Measurements from ENCODE around the gene LYSET. TPM values are rescaled to one million over a fixed set of nuclear protein-coding genes. Genes with fewer than 3 reads are reported as not detected.
"Not testable (repeated sequence)": the region's sequence is repeated elsewhere in the genome, so short reads cannot be mapped to it uniquely, and the experiment has no call there.

LYSET gene
- polyA plus RNA-seq, 2 of the 4 experiments (the other 2 are of a cell fraction) = 29.9 to 37.0 TPM

DNA sequence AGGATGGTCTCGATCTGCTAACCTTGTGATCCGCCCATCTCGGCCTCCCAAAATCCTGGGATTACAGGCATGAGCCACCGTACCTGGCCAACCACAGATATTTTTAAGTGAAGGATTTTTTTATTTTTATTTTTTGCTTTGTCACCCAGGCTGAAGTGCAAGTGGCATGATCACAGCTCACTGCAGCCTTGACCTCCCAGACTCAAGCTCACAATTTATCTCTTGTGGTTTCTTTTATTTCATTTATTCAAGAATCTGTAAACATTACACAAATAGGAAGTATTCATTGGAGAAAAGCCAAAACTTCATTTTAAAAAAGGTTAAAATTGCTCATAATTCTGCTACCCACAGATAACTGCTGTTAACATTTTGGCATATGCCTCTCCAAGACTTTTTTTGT is 13.7 kb upstream of the LYSET start:
- ATAC-seq = no peak
- POLR2A ChIA-PET = no interaction called here
- peak; percentile 70 for FAIRE-seq

DNA sequence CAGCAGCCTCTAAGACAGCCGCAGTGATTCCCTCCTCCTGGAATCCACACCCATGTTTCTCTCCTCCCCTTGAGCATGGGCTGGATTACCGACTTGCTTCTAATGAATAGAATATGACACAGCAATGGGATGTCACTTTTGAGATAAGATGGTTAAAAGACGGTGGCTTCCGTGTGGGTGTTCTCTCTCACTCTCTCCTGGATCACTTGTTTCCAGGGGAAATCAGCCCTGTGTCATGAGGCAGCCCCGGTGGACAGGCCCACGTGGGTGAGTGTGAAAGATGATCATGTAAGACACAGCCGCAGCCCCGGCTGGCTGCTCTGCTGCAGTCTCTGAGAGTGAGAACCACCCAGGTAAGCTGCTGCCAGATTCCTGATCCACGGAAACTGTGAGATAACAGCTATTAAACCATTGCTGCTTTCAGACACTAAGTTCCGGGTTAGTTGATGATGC is 11.1 kb upstream of the LYSET start:
- no peak overlapping the region for H3K4me2 ChIP-seq
- H3K27ac ChIP-seq = no peak overlapping the region
- no peak for FAIRE-seq
- H3K4me1 ChIP-seq = peaks cover 7% of the 10 kb centered on the region; the same call in 1 of the 3 replicates
- H3K9me3 ChIP-seq = no peaks in the 10 kb centered on the region
- ChIA-PET CTCF (interaction anchor here (1.4 to 8.0 kb wide), 5 partner anchors 10 to 222 kb away, joined by 3 to 47 read pairs (median 5); no protein-coding TSS in a partner anchor), POLR2A (no interaction called here)
- 50% methylated on average over 10 of the region's 10 CpGs for WGBS (ENCODE audit: missing lambda C conversion rate)
- DNase-seq (ENCODE audit: low read depth in 1 of 2, low spot score in 1 of 2) = no peak
- no peak overlapping the region for H3K4me3 ChIP-seq
- ATAC-seq = peak; percentile 35 to 55; a peak in 3 of 6 replicates
- TF ChIP-seq RFX5 (IDR thresholded peaks at IDR 0.05) (peak; percentile 84), PHF8 (IDR thresholded peaks at IDR 0.05; ENCODE audit: borderline replicate concordance, low read depth) (no peak), SREBF2 (IDR thresholded peaks at IDR 0.05) (no peak)

More for the DNA sequence above, 13.7 kb upstream of the LYSET start:
- Histone ChIP-seq H3K4me2 (peak overlapping the region; percentile 24; the same call in 1 of the 3 replicates), H3K9me3 (no peaks in the 10 kb centered on the region), H3K4me1 (peaks cover 7% of the 10 kb centered on the region; the same call in 1 of the 3 replicates), H3K27ac (peak overlapping the region in 1 of 2 experiments; percentile 28; a peak in 1 of 6 replicates), H3K4me3 (no peak overlapping the region)
- no peak for TF ChIP-seq RARB (CRISPR knock-in tag; IDR thresholded peaks at IDR 0.05)
- TF ChIP-seq RAD21 (conservative IDR thresholded peaks at IDR 0.05 in 1 of 2, IDR thresholded peaks at IDR 0.05 in 1 of 2) = no peak
- TF ChIP-seq CEBPB (IDR thresholded peaks at IDR 0.05) = no peak
- no peak for TF ChIP-seq NR3C1 (IDR thresholded peaks at IDR 0.05)
- no peak for DNase-seq (ENCODE audit: low read depth in 1 of 2, low spot score in 1 of 2)
- 81% methylated on average over 4 of the region's 4 CpGs for WGBS (ENCODE audit: missing lambda C conversion rate)
- CTCF ChIA-PET = interaction anchor here (0.6 to 0.7 kb wide), 2 partner anchors 12 to 824 kb away, joined by 3 read pairs; no protein-coding TSS in a partner anchor

DNA sequence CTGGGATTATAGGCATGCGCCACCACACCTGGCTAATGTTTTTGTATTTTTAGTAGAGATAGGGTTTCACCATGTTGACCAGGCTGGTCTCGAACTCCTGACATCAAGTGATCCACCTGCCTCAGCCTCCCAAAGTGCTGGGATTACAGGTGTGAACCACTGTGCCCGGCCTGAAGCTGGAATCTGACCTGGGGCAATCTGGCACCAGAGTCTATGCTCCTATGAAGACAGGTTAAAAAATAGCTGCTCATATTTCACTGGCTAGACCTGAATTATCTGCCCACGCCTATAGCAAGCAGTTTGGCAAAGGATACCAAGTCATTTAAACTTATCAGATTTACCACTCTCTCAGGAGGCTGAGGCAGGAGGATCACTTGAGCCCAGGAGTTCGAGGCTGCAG is 10.4 kb upstream of the LYSET start:
- FAIRE-seq; POLR2A ChIA-PET; H3K4me1 ChIP-seq; H3K4me2 ChIP-seq; H3K27ac ChIP-seq; H3K9me3 ChIP-seq; ATAC-seq; DNase-seq (ENCODE audit: low read depth in 1 of 2, low spot score in 1 of 2); H3K4me3 ChIP-seq: not testable (repeated sequence)
- CTCF ChIA-PET = interaction anchor here (1.4 to 8.0 kb wide), 4 partner anchors 11 to 222 kb away, joined by 3 to 47 read pairs (median 6); no protein-coding TSS in a partner anchor
- WGBS (ENCODE audit: missing lambda C conversion rate) = 57% methylated on average over 4 of the region's 5 CpGs

DNA sequence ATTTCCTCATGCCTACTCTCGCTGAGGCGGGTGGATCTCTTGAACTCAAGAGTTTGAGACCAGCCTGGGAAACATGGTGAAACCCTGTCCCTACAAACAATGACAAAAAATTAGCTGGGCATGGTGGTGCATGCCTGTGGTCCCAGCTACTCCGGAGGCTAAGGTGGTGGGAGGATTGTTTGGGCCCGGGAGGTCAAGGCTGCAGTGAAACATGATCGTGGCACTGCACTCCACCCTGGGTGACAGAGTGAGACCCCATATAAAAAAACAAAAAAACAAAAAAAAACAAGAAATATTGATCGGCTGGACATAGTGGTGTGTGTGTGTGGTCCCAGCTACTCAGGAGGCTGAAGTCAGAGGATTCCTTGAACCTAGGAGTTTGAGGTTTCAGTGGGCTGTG is 9.6 kb upstream of the LYSET start:
- no peak for FAIRE-seq
- Histone ChIP-seq H3K27ac (no peak overlapping the region), H3K4me3 (no peak overlapping the region), H3K4me1 (peaks cover 7% of the 10 kb centered on the region; the same call in 1 of the 3 replicates), H3K9me3 (no peaks in the 10 kb centered on the region), H3K4me2 (no peak overlapping the region)
- DNase-seq (ENCODE audit: low read depth in 1 of 2, low spot score in 1 of 2) = no peak
- no peak for TF ChIP-seq RNF2 (IDR thresholded peaks at IDR 0.05; ENCODE audit: borderline replicate concordance, low read depth)
- TF ChIP-seq KDM1A (IDR thresholded peaks at IDR 0.05; ENCODE audit: low read depth) = no peak
- TF ChIP-seq, protein P1, sequence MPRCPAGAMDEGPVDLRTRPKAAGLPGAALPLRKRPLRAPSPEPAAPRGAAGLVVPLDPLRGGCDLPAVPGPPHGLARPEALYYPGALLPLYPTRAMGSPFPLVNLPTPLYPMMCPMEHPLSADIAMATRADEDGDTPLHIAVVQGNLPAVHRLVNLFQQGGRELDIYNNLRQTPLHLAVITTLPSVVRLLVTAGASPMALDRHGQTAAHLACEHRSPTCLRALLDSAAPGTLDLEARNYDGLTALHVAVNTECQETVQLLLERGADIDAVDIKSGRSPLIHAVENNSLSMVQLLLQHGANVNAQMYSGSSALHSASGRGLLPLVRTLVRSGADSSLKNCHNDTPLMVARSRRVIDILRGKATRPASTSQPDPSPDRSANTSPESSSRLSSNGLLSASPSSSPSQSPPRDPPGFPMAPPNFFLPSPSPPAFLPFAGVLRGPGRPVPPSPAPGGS (IDR thresholded peaks at IDR 0.05) = no peak
- no peak for TF ChIP-seq EHF (CRISPR knock-in tag; IDR thresholded peaks at IDR 0.05)
- no peak for TF ChIP-seq HEYL (CRISPR knock-in tag; IDR thresholded peaks at IDR 0.05)
- TF ChIP-seq MAFK (IDR thresholded peaks at IDR 0.05; ENCODE audit: partially characterized antibody) = no peak
- TF ChIP-seq, protein P2, sequence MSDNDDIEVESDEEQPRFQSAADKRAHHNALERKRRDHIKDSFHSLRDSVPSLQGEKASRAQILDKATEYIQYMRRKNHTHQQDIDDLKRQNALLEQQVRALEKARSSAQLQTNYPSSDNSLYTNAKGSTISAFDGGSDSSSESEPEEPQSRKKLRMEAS (IDR thresholded peaks at IDR 0.05) = no peak
- CTCF ChIA-PET = interaction anchor here (1.0 to 8.0 kb wide), 6 partner anchors 15 to 295 kb away, joined by 3 to 47 read pairs (median 6); no protein-coding TSS in a partner anchor
- ATAC-seq = no peak
- 78% methylated on average over 6 of the region's 6 CpGs for WGBS (ENCODE audit: missing lambda C conversion rate)
- POLR2A ChIA-PET = no interaction called here
